H1 (cell line): ENCODE measurements around the gene TESMIN. TPM values are rescaled to one million over a fixed set of nuclear protein-coding genes. Genes with fewer than 3 reads are reported as not detected.

Source experiments
- CTCF ChIA-PET: fragments of 300-600 bp; sonication (Branson Sonifier 250); formaldehyde crosslinking; loops from one replicate; lab custom pipeline; 2021; ENCODE audit not compliant: partially characterized antibody; lab: Charles Lee
- POLR2A ChIA-PET: fragments of 300-600 bp; sonication (Branson Sonifier 250); formaldehyde crosslinking; loops from one replicate; lab custom pipeline; 2021; ENCODE audit warnings: inconsistent platforms; ENCODE audit not compliant: partially characterized antibody; lab: Charles Lee
- DNase-seq, 2 experiments: peaks; one replicate each; pipeline versions ENCODE4 v3.0.0 to v3.0.0-alpha.2; 2010 to 2022; ENCODE audit warnings: low spot score in 2 of 2, low read depth in 1 of 2, mixed read lengths in 1 of 2
- FAIRE-seq: peaks from 2 replicates; lab custom pipeline; 2011; peaks lifted over from hg19 to GRCh38; lab: Jason Lieb, UNC
- H2AFZ ChIP-seq: 2 replicates; pipeline ENCODE4 v1.8.1; 2012; ENCODE audit warnings: low read length, inconsistent platforms
- H2AK5ac ChIP-seq: 2 replicates; pipeline ENCODE4 v1.6.1; 2013; ENCODE audit warnings: low read depth, low read length
- H2BK120ac ChIP-seq: replicated peaks from 2 replicates; pipeline ENCODE3; 2013; ENCODE audit warnings: low read depth, low read length, inconsistent platforms
- H2BK12ac ChIP-seq: 2 replicates; pipeline ENCODE4 v1.6.1; 2013; ENCODE audit warnings: low read depth, low read length
- H2BK15ac ChIP-seq: 2 replicates; pipeline ENCODE4 v1.6.1; 2013; ENCODE audit warnings: low read length
- H2BK20ac ChIP-seq: 2 replicates; pipeline ENCODE4 v1.6.1; 2013; ENCODE audit warnings: low read length
- H2BK5ac ChIP-seq: 2 replicates; pipeline ENCODE4 v1.6.1; 2013; ENCODE audit warnings: low read depth, low read length
- H3K14ac ChIP-seq: 2 replicates; pipeline ENCODE4 v1.6.1; 2013; ENCODE audit warnings: inconsistent platforms; ENCODE audit not compliant: insufficient read length
- H3K18ac ChIP-seq: 2 replicates; pipeline ENCODE4 v1.6.1; 2013; ENCODE audit warnings: low read length; ENCODE audit errors: extremely low read depth
- H3K23ac ChIP-seq: 2 replicates; pipeline ENCODE4 v1.6.1; 2013; ENCODE audit warnings: inconsistent platforms; ENCODE audit not compliant: insufficient read length
- H3K23me2 ChIP-seq: 2 replicates; pipeline ENCODE4 v1.6.1; 2013; ENCODE audit warnings: low read depth, low read length
- H3K27ac ChIP-seq: 2 replicates; pipeline ENCODE4 v1.6.1; 2011; ENCODE audit warnings: low read depth, low read length, inconsistent platforms
- H3K27me3 ChIP-seq, 4 experiments: replicated peaks in 1 of 4; 1 replicate in 1 of 4; 2 replicates in 3 of 4; pipeline versions ENCODE4 v1.6.1 to v1.8.1; 2011 to 2013; ENCODE audit warnings: low read length in 3 of 4, mild to moderate bottlenecking in 3 of 4, inconsistent platforms in 2 of 4, mixed read lengths in 2 of 4, moderate library complexity in 1 of 4; ENCODE audit not compliant: control insufficient read depth in 3 of 4, insufficient read depth in 3 of 4; ENCODE audit errors: extremely low read depth in 1 of 4
- H3K36me3 ChIP-seq, 4 experiments: 2 replicates each; pipeline versions ENCODE4 v1.6.1 to v1.8.1; 2011 to 2013; ENCODE audit warnings: mild to moderate bottlenecking in 4 of 4, low read length in 3 of 4, moderate library complexity in 2 of 4, control low read depth in 1 of 4, inconsistent platforms in 1 of 4; ENCODE audit not compliant: insufficient read depth in 4 of 4, control insufficient read depth in 2 of 4
- H3K4ac ChIP-seq: replicated peaks from 2 replicates; pipeline ENCODE3; 2013; ENCODE audit warnings: low read length, low read depth, mixed read lengths, inconsistent platforms; ENCODE audit not compliant: insufficient read length
- H3K4me1 ChIP-seq, 4 experiments: replicated peaks in 1 of 4; 1 replicate in 1 of 4; 2 replicates in 3 of 4; pipeline versions ENCODE4 v1.6.1 to v1.8.1; 2011 to 2013; ENCODE audit warnings: low read length in 3 of 4, inconsistent platforms in 2 of 4, mixed read lengths in 1 of 4; ENCODE audit not compliant: insufficient read depth in 4 of 4, control insufficient read depth in 3 of 4
- H3K4me2 ChIP-seq, 2 experiments: 2 replicates each; pipeline versions ENCODE4 v1.6.1 to v1.8.1; 2011 to 2013; ENCODE audit warnings: low read depth in 2 of 2, low read length in 2 of 2, control low read depth in 1 of 2, inconsistent platforms in 1 of 2, mild to moderate bottlenecking in 1 of 2; ENCODE audit not compliant: insufficient read depth in 1 of 2
- H3K4me3 ChIP-seq, 4 experiments: fragments of 200-600, 300-600 bp in 1 of 4; sonication (generic), shearing (Covaris generic), sonication (Bioruptor Twin) in 1 of 4; 2 replicates each; pipeline versions ENCODE4 v1.5.1 to v1.8.1; 2011 to 2016; ENCODE audit warnings: low read length in 4 of 4, low read depth in 3 of 4, control low read depth in 2 of 4, inconsistent platforms in 2 of 4, mild to moderate bottlenecking in 2 of 4, mixed read lengths in 1 of 4, moderate library complexity in 1 of 4; ENCODE audit not compliant: insufficient read depth in 2 of 4; ENCODE audit errors: extremely low read depth in 1 of 4
- H3K56ac ChIP-seq: replicated peaks from 2 replicates; pipeline ENCODE3; 2013; ENCODE audit warnings: low read depth, mild to moderate bottlenecking, mixed read lengths, low read length, inconsistent platforms; ENCODE audit not compliant: insufficient read length
- H3K79me1 ChIP-seq: 2 replicates; pipeline ENCODE4 v1.6.1; 2013; ENCODE audit warnings: low read depth, low read length, control low read depth
- H3K79me2 ChIP-seq, 2 experiments: 2 replicates each; pipeline versions ENCODE4 v1.6.1 to v1.8.1; 2012 to 2013; ENCODE audit warnings: low read length in 2 of 2, mild to moderate bottlenecking in 2 of 2, inconsistent platforms in 1 of 2; ENCODE audit not compliant: insufficient read depth in 2 of 2, control insufficient read depth in 1 of 2
- H3K9ac ChIP-seq, 4 experiments: replicated peaks in 1 of 4; 1 replicate in 1 of 4; 2 replicates in 3 of 4; pipeline versions ENCODE4 v1.6.1 to v1.8.1; 2011 to 2013; ENCODE audit warnings: low read depth in 3 of 4, low read length in 3 of 4, control low read depth in 2 of 4, mild to moderate bottlenecking in 2 of 4, moderate library complexity in 2 of 4, inconsistent platforms in 1 of 4; ENCODE audit errors: extremely low read depth in 1 of 4
- H3K9me3 ChIP-seq, 2 experiments: 2 replicates each; pipeline versions ENCODE4 v1.6.1 to v1.8.1; 2012 to 2013; ENCODE audit warnings: mild to moderate bottlenecking in 2 of 2, moderate library complexity in 2 of 2, control low read depth in 1 of 2, inconsistent platforms in 1 of 2, low read depth in 1 of 2, low read length in 1 of 2, mixed read lengths in 1 of 2; ENCODE audit not compliant: insufficient read depth in 2 of 2
- H4K20me1 ChIP-seq, 2 experiments: replicated peaks in 1 of 2; 2 replicates each; pipeline versions ENCODE3 to v1.8.1; 2011 to 2013; ENCODE audit warnings: inconsistent platforms in 2 of 2, low read length in 2 of 2, mild to moderate bottlenecking in 1 of 2; ENCODE audit not compliant: insufficient read depth in 2 of 2, control insufficient read depth in 1 of 2
- H4K5ac ChIP-seq: 2 replicates; pipeline ENCODE4 v1.6.1; 2013; ENCODE audit warnings: low read length, low read depth, mixed read lengths, inconsistent platforms; ENCODE audit not compliant: insufficient read length
- H4K8ac ChIP-seq: 2 replicates; pipeline ENCODE4 v1.8.0; 2013; ENCODE audit warnings: mild to moderate bottlenecking, moderate library complexity, low read length, inconsistent platforms; ENCODE audit not compliant: insufficient read depth; ENCODE audit errors: extremely low read depth
- H4K91ac ChIP-seq: replicated peaks from 2 replicates; pipeline ENCODE3; 2013; ENCODE audit warnings: low read length, mixed read lengths, inconsistent platforms; ENCODE audit not compliant: insufficient read length
- CBX8 ChIP-seq: fragments of 300-800, 300-1000 bp; sonication (generic); IDR thresholded peaks from 2 replicates; pipeline ENCODE4 v1.7.1; 2016; ENCODE audit warnings: low read depth, low read length, borderline replicate concordance
- GTF2F1 ChIP-seq: IDR thresholded peaks from 2 replicates; pipeline ENCODE4 v1.6.1; 2012; ENCODE audit warnings: low read depth, low read length, improper control_type of control experiment, borderline replicate concordance
- MAFK ChIP-seq: IDR thresholded peaks from 2 replicates; pipeline ENCODE4 v1.6.1; 2012; ENCODE audit warnings: low read depth, mild to moderate bottlenecking, improper control_type of control experiment, low read length
- NRF1 ChIP-seq: IDR thresholded peaks from 2 replicates; pipeline ENCODE4 v1.6.1; 2011; ENCODE audit warnings: mild to moderate bottlenecking, low read depth, low read length, improper control_type of control experiment
- RAD21 ChIP-seq, 2 experiments: IDR thresholded peaks in 1 of 2; conservative IDR thresholded peaks in 1 of 2; 2 replicates each; pipeline ENCODE4 v1.6.1; 2011; ENCODE audit warnings: low read depth in 2 of 2, low read length in 2 of 2, improper control_type of control experiment in 1 of 2, inconsistent platforms in 1 of 2, mild to moderate bottlenecking in 1 of 2, moderate library complexity in 1 of 2
- RXRA ChIP-seq: IDR thresholded peaks from 2 replicates; pipeline ENCODE4 v1.6.1; 2011; ENCODE audit warnings: low read depth, mild to moderate bottlenecking, low read length, moderate library complexity; ENCODE audit not compliant: insufficient read depth
- SP1 ChIP-seq: IDR thresholded peaks from 2 replicates; pipeline ENCODE4 v1.6.1; 2011; ENCODE audit warnings: low read depth, low read length
- TAF1 ChIP-seq: IDR thresholded peaks from 2 replicates; pipeline ENCODE4 v1.6.1; 2011; ENCODE audit warnings: mild to moderate bottlenecking, low read depth, low read length
- TAF7 ChIP-seq: optimal IDR thresholded peaks from 2 replicates; pipeline ENCODE3; 2011; ENCODE audit warnings: low read depth, mild to moderate bottlenecking, inconsistent platforms, low read length, moderate library complexity, borderline replicate concordance
- TCF12 ChIP-seq: IDR thresholded peaks from 2 replicates; pipeline ENCODE4 v1.6.1; 2011; ENCODE audit warnings: low read depth, mild to moderate bottlenecking, low read length
- WGBS, 2 experiments: shearing (Covaris generic) in 1 of 2; methylation state at CpG; one replicate each; pipeline versions ENCODE4 v1.1.6 to v1.1.7; 2013 to 2015; ENCODE audit warnings: low lambda C conversion rate in 2 of 2, mixed read lengths in 2 of 2, inconsistent platforms in 1 of 2, low coverage in 1 of 2, missing lambda C conversion rate in 1 of 2; ENCODE audit not compliant: insufficient replicate concordance in 2 of 2, insufficient coverage in 1 of 2, insufficient read length in 1 of 2; ENCODE audit errors: extremely low coverage in 1 of 2, missing lambda C conversion rate in 1 of 2; 5-methylcytosine and 5-hydroxymethylcytosine counted together
- polyA plus RNA-seq, 7 experiments: library from polyadenylated mRNA; depleted of rRNA in 3 of 7; stranded (reverse) in 5 of 7; unstranded in 2 of 7; fragments of >200 nt in 5 of 7; fragments of 200-250 nt in 2 of 7; gene quantifications; 1 replicate in 5 of 7; 2 replicates in 1 of 7; 4 replicates in 1 of 7; pipeline versions ENCODE4 v1.2.1 to v1.2.3, GENCODE V29; 2011 to 2013; ENCODE audit warnings: missing spikeins in 2 of 7, mixed read lengths in 2 of 7
- total RNA-seq: library from RNA; stranded (reverse); fragmentation: NEBNext Ultra II Directional; extraction: Animal tissue kit (Norgen Biotek cat#: 25700); gene quantifications from 2 replicates; pipeline ENCODE4 v1.2.1, GENCODE V29; 2021
- TF ChIP-seq, protein P1 (sequence below): IDR thresholded peaks from 2 replicates; pipeline ENCODE4 v1.6.1; 2012; ENCODE audit warnings: inconsistent platforms

TESMIN gene
- total and polyA plus RNA-seq, 2 of the 8 experiments (the other 6 are each of a cell fraction or from before 2014, with no cell fraction given), result 22.6 to 61.1 TPM

DNA sequence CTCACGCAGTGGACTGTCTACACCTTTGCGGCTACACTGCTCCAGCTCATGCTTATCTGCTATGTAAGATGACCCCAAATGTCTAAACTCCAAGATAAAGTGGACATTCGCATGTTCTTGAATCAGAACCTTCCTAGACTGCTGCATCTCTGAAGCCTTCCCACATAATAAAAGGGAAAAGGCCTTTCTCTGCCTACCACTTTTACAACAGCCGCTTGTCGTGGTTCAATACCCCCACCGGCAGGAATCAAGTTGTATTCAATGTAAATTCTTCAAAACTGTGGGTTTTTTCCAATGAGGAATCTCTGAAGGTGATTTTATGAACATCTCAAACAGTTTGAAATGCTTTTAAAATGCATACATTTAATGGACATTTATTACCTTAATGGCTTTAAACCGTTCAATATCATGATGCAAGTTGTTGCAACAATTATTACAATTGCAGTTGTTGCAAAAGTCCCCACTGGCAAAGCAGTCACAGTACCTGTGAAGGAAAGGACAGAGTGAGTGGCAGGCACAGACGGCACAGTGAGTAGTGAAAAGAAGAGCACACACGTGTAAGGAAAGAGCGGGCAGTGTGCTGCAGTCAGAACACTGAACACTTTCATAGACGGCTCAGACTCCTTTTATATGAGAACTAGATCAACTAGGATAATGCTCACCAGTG lies 35.7 kb downstream of the TESMIN start:
- Histone ChIP-seq H3K36me3 (peaks cover 0 to 3% (median 0%) of the 10 kb centered on the region in 4 experiments; a peak in 2 of 8 replicates), H2BK20ac (no peak overlapping the region), H3K56ac (no peak overlapping the region), H2BK15ac (peak overlapping the region; percentile 55; the same call in 1 of the 2 replicates), H3K27ac (no peak overlapping the region), H4K20me1 (peaks cover 0 to 3% of the 10 kb centered on the region in 2 experiments), H3K79me1 (no peaks in the 10 kb centered on the region), H2AFZ (no peak overlapping the region), H3K23me2 (peaks cover 4% of the 10 kb centered on the region; the same call in 1 of the 2 replicates), H3K4me3 (no peak overlapping the region), H2BK12ac (no peak overlapping the region; the same call in 1 of the 2 replicates), H3K18ac (no peak overlapping the region), H4K91ac (no peak overlapping the region), H2AK5ac (no peak overlapping the region), H3K27me3 (no peaks in the 10 kb centered on the region), H3K9ac (no peak overlapping the region), H3K4me1 (peaks cover 0 to 4% (median under 1%) of the 10 kb centered on the region in 4 experiments; a peak in 4 of 7 replicates), H3K79me2 (no peaks in the 10 kb centered on the region), H3K4ac (no peak overlapping the region), H2BK5ac (no peak overlapping the region), H3K4me2 (no peak overlapping the region), H3K23ac (no peak overlapping the region), H4K8ac (no peak overlapping the region), H4K5ac (no peak overlapping the region), H2BK120ac (no peak overlapping the region), H3K14ac (no peak overlapping the region), H3K9me3 (no peaks in the 10 kb centered on the region)
- WGBS, 2 experiments, result 89% methylated on average over 11 of the region's 11 CpGs; no CpG with 5 or more reads in 1 of the 2 experiments
- POLR2A ChIA-PET, result interaction anchor here (1.2 to 1.6 kb wide), 2 partner anchors 25 to 32 kb away, joined by 3 to 4 read pairs; no protein-coding TSS in a partner anchor
- CTCF ChIA-PET, result interaction anchor here (0.7 to 2.1 kb wide), 3 partner anchors 10 to 104 kb away, joined by 4 to 6 read pairs (median 5); no protein-coding TSS in a partner anchor
- no peak for DNase-seq
- no peak for FAIRE-seq
- TF ChIP-seq TAF1, result no peak
- no peak for TF ChIP-seq NRF1
- TF ChIP-seq TAF7, result no peak
- no peak for TF ChIP-seq RXRA
- TF ChIP-seq RAD21 (IDR thresholded peaks at IDR 0.05 in 1 of 2, conservative IDR thresholded peaks at IDR 0.05 in 1 of 2; ENCODE audit: low read depth in 2 of 2, low read length in 2 of 2), result no peak
- no peak for TF ChIP-seq TCF12
- TF ChIP-seq MAFK, result no peak
- TF ChIP-seq, protein P1, sequence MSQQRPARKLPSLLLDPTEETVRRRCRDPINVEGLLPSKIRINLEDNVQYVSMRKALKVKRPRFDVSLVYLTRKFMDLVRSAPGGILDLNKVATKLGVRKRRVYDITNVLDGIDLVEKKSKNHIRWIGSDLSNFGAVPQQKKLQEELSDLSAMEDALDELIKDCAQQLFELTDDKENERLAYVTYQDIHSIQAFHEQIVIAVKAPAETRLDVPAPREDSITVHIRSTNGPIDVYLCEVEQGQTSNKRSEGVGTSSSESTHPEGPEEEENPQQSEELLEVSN, result no peak
- no peak for TF ChIP-seq CBX8
- TF ChIP-seq GTF2F1, result no peak
- no peak for TF ChIP-seq SP1
